DMS114 treated with DMSO at 0.1 percent for 48 hours (cell line): ENCODE measurements around the gene ATG13.

Experiments
- DNase-seq: peaks from one replicate; lab custom pipeline; 2025; ENCODE audit not compliant: unreplicated experiment; lab: John Stamatoyannopoulos, UW

Gene ATG13

DNA sequence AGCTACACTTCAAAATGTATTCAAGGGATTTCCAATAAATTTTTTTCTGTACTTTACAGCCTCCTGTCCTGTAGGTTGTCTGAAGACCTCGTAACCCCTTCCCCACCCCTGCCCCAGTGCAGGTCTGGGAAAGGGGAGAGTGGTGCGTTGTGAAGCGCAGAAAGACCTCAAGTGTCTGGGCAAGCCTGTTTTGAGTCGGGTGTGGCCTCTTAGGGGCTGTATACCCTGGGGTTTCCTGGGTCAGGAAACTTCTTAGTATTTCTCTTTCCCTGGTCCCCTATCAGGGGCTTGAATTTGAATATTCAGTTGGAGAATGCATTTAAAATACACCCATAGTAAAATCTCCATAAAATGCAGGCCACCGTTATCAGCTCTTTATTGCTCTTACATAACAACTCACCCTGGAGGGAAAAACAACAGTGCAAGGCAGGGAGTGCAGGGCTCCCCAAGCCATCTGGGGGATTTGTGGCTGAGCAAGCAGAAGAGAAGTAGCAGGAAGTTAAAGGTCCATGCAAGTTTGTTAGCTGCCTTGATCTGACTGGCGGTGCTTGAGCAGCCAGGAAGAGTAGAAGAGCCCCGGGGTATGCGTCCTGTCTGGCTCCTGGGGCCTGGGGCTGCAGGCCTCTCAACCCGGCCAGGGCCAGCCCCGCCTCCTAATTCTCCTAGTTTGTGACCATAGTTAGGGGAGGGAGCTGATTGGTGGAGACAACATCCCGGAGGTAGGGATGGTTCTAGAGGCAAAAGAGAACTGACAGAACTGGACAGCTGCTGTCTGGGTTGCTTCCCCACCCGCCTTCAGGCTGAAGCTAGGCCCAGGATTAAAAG lies 57.3 kb downstream of the ATG13 start:
- DNase-seq: no peak

DNA sequence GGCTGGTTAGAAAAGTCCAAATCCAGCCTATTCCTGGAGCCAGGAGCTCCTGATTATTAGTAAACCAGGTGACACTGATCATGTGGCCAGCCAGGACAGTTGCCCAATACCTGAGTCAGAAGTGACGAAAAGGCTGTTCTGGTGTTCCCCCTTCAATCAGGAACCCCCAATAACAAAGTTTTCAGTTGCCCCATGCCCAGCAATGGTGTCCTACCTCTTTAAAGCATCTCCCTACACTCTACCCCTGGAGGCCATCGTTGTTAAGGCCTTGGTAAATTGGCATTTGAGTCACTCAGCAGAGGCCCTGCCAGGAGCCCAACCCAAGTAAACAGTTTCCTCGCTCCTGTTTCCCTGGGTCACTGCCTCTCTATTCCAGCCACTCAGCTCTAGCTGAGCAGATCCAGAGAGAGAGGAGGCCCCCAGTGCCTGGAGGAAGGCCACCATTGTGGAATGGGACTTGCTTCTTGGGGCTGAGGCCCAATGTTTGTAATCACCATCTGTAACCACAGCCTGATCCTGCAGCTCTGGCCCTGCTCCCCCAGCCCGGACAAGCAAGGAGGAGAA lies 58.0 kb downstream of the ATG13 start:
- DNase-seq: no peak

DNA sequence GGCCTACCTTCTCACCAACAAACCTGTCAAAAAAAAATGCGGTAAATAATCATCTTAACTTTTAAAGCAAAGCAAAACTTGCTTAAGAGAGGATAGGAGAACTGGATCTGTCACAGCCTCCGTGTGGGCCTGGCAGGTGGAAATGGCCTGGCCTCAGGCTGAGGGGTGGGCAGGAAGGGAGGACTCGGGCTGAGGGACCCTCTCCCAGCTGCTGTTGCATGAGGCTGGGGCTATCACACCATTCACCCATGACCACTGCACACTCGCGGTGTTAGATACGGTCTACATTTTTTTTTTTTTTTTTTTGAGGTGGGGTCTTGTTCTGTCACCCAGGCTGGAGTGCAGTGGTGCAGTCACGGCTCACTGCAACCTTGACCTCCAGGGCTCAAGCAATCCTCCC lies 58.6 kb downstream of the ATG13 start:
- DNase-seq: no peak

DNA sequence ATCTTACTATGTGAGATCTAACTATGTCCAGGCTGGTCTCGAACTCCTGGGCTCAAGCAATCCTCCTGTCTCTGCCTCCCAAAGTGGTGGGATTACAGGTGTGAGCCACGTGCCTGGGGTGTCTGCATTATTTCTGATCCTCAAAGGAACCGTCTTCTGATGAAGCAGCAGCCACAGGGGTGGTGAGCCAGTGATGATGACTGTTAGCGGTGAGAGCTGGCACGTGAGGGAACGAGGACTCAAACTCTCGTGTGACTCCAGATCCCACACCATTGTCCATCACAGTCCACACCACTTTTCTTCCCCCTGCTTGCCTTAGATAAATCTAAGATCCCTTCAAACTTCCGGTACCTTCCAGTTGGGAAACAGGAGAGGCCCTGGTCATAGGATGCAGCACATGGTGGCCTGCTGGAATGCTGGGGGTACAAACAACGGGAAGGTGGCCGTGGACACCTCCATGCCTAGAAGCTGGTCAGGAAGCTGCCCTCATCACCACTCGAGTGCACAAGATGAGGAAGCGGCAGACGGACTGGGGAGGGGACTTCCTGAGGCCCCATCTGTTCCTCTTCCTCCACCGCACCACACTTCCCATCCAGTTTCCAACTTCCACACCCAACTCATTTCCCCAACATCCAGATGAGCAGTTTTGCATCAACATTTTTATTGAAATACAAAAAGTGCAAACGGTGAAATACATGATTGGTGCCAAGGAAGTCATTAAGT lies 59.2 kb downstream of the ATG13 start:
- DNase-seq: no peak

DNA sequence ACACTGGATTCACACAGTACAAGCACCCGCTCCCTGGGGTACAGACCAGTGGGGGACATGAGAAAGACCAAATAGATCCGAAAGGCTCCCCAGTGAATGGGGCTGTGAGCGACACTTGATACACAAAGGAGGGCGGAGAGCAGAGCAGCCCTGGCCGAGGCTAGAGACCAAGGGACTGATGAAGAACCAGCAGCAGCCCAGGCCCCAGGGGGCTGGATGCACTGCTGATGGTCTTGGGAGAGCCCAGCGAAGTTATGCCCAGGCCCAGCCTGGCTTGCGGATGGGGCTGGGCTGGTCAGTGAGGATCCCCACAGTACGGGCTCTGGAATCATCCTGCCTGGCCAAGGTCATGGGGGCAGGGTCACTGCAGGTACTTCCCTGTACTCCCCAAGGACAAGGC lies 59.8 kb downstream of the ATG13 start:
- no peak for DNase-seq

DNA sequence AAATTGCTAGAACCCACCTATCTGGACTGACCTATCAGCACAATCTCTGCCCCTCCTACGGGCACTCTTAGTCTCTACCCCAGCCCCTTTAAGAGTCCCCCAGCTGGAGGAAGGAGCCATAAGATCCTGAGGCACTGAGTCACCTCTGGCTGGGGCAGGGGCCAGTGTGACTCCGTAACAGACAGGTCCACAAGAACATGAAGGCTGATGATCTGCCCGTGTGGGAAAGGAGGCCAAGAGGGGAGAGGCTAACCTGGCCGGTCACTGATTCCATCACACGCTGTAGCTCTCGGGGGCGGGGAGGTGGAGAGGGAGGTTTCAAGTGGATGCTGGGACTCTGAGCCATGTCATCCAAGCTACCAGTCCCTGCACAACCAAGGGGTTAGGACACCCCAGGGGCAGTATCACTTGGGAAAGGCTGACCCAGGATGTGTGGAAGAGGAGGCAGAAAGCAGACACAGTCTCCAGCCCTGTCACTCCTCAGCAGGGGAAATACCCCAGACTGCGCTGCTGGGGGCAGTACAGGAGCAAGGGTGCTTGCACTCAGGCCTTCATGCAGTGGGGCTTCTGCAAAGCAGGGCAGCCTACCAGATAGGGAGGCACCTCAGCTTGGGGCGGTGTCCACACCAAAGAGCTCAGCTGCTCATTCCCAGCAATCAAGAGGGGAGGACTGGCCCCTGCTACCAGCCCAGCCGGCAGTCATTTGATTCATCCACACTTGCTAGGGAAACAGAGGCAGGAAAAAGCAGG lies 60.8 kb downstream of the ATG13 start:
- no peak for DNase-seq

DNA sequence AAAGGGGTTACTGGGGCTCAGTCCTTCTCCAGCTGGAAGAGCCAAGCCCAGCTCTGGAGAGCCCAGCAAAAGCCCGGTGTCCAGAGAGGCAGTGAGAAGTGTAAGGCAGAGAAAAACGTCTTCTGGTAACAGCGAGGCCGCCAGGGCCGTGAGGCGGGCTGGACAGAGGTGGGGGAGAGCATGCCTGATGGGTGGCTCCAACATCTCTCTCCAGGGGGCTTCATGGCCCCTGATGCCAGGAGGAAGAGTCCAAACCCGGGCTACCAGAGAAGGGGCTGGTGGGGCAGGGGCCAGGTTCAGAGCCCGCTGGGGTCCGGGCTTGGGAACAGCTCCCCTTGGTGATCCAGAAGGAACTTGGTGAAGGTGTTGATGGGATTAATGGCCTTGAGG lies 61.4 kb downstream of the ATG13 start:
- no peak for DNase-seq

DNA sequence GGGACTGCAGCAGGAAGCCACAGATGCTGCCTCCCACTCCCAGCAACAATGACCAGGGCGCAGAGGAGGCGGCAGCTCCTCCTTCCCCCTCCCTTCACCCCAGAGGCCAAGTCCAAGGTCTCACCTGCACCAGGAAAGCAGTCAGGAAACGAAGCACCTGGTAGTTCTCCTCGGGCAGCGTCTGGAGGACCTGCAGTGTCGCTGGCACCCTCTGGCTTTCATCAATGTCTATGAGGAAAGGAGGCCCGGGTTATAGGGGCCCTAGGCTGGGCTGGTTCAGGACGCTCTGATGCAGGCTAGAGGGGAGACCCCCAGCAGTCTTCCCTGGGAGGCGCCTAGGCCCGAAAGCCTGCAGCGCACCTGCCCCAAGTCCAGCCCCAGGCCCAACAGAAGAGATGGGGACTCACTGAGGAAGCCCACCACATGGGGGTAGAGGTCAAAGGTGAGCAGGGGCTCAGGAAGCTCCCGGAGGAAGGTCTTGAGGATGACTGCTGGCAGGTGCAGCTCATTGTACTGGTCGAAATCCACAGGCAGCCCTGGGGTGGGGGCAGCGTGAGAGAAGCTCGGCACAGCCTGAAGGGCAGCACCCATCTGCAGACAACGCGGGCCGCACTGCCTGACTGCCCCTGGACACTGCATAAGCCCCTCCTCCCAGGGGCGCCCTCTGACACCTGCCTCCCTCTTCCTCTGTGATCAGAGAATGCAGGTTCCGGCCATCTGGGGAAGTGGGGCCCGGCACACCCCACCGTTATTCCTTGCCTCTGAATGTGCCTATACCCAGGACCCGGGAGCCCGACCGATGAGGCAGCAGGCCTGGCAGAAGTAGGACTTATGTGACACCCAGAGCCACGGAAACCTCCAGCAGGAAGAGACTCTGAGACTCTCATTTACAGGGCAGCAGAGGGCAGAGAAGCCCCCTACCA lies 62.1 kb downstream of the ATG13 start:
- no peak for DNase-seq

DNA sequence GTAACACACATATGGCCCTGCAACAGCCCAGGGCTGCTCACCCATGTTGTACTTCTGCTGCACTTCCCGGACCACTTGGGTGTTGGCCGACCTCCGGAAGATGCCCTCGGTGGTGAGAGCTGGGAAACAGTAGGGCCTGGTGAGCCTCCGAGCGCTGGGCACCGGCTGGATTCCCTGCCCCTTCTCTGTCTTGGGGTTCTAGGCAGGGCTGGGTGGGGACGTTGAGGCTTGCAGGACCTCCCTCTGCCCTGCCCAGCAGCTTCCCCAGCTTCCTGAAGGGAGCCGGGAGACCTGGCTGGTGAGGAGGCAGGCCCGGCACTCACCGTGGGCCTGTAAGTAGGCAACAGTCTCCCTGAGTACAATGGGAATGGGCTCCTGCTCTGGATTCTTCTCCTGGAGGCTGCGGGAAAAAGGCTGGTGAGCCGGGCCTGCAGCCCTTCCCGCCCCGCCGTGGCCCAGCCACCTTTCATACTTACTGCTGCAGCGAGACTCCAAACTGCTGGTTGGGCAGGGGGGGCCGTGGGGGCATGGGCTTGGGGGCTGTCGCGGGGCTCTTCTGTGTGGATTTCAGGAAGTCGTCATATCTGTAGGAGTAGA lies 62.9 kb downstream of the ATG13 start:
- no peak for DNase-seq

DNA sequence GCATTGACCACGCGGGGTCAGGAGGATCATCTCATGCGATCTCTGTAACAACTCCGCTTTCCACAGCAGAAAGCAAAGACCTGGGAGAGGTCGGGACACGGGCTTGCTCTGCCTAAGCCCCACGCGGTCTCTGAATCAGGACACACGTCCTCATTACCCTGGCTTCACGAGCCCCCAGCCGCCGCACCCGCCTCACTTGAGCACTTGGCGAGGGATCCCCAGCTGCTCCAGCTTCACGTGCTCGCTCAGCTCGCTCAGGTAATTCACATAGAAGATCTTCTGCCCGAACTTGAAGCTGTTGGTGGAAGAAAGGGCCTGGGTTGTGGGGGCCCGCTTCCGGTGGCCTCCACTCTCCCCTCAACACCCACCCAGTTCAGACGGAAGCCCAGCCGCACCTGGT lies 63.5 kb downstream of the ATG13 start:
- DNase-seq: no peak

DNA sequence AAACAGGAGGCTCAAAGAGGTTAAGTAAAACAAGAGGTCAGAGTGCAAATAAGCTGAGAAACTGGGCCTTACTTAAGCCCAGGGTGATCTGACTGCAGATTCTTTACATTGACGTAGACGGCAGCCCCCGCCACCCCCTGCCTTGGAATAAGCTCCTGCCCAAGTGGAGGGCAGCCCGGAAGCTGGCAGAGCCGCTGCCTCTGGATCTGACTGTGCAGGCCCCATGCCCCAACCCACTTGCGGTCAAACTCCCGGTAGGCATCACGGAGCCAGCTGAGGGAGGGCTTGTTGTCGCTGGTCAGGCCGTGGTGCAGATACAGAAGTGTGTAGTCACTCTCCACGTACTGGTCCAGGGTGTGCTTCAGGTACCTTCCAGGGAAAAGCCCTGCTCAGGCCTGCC lies 64.5 kb downstream of the ATG13 start:
- DNase-seq: no peak

DNA sequence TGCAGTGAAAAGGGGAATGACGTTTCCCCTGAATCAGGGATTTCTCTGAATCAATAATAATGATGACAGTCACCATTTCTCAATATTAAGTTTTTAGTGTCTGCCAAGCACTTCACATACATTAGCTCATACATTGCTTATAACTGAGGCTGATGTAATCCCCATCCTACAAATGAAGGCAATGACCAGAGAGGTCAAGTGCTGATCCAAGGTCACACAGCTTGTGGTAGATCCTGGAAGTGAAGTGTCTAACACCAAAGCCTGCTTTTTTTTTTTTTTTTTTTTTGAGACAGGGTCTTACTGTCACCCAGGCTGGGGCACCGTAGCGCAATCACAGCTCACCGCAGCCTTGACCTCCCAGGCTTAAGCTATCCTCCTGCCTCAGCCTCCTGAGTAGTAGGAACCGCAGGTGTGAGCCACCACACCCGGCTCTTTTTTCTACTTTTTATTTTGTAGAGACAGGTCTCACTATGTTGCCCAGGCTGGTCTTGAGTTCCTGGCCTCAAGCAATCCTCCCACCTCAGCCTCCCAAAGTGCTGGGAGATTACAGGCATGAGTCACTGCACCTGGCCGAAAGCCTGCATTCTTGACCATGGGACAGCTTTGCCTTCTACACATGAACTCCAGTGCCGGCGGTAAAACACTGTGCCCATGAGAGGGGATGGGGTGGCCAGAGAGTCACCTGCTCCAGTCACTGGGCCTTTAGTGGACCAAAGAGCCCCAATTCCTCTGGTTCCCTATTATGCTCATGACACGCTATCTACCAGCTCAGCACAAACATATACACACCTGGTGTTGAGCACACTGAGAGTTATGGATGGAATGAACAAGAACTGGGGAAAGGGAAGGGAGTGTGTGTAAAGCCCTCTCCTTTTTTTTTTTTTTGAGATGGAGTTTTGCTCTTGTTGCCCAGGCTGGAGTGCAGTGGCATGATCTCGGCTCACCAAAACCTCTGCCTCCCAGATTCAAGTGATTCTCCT lies 65.7 kb downstream of the ATG13 start:
- no peak for DNase-seq

DNA sequence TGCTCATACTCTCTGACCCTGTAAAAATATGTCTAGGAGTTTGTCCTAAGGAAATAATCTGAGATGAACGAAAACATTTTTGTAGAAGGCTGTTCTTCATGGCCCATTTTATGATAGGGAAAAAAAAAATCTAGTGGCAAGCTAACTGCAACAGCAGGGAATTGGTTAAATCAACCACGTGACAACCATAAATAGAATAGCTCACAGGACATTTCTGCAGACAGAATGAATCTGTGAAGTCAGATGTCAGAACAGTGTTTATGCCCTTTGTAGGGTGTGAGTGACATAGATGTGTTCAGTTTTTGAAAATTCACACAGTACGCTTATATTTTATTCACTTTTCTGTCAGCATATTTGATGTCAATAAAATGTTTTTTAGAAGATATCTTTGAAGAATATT lies 67.0 kb downstream of the ATG13 start:
- no peak for DNase-seq

DNA sequence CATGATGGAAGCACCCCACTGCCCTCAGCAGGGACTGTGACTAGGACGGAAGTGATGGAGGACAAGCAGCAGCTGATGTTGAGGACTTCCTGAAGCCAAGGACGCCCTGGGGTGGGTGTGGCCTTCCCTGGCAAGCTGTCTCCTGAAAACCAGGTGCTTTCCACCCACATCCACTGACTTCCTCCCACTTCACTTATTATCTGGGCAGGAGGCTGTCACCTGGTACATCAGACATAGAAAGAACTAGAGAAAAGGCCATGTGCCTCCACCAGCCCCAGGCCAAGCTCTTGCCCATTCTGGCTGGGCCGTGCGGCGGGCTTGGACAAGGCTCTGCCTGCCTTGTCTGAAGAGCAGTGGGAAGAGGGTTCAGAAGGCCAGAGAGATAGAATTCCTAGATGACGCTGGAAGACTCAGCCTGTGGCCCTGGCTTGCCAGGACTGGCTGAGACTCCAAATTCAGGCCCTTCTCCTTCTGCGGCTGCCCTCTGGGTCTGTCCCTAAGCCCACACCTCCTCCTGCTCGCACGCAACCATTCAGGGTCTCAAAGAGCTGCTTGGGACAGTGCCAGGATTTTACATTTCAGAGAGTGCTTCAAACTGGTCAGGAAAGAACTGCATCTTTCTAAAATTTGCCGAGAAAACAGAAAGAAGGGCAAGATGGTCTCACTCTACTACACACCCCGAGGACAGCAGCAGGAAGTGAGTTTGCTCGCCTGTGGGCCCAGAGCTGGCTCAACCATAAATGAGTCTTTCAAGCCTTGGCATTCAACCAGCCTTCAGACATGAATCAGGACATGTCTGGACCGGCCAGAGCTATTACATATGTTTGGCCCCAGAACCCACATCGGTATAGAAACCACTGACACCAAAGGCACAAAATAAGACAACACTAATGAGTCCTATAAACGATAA lies 69.8 kb downstream of the ATG13 start:
- DNase-seq: no peak

DNA sequence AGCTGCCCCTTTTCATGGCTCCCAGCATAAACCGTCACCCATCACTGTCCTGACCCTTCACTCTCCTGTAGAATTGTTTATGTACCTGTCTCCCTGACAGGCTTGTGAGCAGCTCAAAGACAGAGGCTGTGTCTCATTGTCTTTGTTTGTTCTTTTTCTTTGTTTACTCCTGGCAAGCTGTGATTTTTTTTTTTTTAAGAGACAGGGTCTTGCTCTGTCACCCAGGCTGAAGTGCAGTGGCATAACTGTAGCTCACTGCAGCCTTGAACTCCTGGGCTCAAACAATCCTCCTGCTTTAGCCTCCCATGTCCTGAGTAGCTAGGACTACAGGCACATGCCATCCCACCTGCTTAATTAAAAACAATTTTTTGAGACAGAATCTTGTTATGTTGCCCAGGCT lies 73.3 kb downstream of the ATG13 start:
- no peak for DNase-seq

DNA sequence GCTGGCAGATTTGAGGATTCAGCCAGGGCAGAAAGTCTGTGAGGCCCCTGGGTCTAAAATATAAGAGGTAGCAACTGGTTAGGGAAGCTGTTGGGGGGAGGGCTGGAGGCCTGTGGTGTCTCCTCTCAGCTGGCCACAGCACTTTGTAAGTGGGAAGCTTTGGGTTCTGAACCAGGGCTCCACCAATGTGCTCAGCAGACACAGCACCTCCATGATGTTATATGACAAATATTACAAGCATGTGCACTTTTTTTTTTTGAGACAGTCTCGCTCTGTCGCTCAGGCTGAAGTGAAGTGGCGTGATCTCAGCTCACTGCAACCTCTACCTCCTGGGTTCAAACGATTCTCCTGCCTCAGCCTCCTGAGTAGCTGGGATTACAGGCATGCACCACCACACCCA lies 75.1 kb downstream of the ATG13 start:
- no peak for DNase-seq

DNA sequence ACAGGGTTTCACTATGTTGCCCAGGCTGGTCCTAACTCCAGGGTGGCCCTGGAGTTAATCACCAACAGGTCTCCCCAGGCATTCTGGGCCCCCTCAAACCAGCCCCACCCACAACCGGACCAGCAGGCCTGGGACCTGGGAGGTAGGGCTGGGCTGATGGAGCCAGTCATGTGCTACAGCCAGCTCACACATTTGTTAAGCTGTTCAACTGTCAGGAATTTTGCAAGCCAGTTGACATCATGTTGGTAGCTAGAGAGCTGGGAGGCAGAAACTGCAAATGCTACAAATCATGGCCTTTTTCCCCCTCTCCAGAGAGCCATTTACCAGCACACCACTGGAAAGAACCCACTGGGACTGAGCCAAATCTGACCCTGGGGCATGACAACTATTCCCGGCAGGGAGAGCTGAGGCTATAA lies 76.3 kb downstream of the ATG13 start:
- DNase-seq: no peak

DNA sequence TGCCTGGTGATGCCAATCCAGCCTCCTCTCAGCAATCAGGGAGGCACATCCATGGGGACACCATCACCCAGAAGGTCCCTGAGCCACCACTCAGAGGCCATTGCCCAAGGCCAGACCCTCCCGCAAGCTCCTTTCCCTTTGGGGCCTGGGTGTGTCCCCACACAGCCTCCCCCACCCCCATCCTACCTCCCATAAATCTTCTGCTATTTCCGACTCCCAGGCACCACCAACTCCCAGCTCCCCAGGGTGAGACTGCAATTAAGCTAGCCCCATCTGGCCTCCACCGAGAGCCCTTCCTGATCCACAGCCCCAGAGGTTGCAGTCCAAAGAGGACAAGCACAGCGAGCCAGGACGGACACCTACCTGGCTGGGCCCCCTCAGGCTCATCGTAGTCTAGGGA lies 76.7 kb downstream of the ATG13 start:
- DNase-seq: no peak
